ENCODE data around the gene NRN1L.
"Not testable (repeated sequence)": the region's sequence is repeated elsewhere in the genome, so short reads cannot be mapped to it uniquely, and the experiment has no call there.

NRN1L gene

GRCh38 chr16:67884684-67885083, at the start of gene NRN1L:
Gene NRN1L (plus strand): TSS chr16:67884885. CDS start chr16:67884904, 19 bp downstream.
- DNase-seq (ENCODE audit: low read depth), result no peak

DNA sequence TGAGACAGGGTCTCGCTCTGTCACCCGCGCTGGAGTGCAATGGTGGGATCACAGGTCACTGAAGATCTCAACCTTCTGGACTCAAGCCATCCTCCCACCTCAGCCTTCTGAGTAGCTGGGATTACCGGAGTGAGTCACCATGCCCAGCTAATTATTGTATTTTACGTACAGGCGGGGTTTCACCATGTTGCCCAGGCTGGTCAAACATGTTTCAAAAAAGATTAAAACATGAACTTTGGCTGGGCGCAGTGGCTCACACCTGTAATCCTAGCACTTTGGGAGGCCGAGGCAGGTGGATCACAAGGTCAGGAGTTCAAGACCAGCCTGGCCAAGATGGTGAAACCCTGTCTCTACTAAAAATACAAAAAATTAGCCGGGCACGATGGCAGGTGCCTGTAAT, 47.5 kb upstream of the NRN1L start:
- DNase-seq (ENCODE audit: low read depth), result not testable (repeated sequence)

- DNase-seq (ENCODE audit: low read depth), result no peak
These were observed 46.9 kb upstream of the NRN1L start for GRCh38 chr16:67837811-67838210.

DNA sequence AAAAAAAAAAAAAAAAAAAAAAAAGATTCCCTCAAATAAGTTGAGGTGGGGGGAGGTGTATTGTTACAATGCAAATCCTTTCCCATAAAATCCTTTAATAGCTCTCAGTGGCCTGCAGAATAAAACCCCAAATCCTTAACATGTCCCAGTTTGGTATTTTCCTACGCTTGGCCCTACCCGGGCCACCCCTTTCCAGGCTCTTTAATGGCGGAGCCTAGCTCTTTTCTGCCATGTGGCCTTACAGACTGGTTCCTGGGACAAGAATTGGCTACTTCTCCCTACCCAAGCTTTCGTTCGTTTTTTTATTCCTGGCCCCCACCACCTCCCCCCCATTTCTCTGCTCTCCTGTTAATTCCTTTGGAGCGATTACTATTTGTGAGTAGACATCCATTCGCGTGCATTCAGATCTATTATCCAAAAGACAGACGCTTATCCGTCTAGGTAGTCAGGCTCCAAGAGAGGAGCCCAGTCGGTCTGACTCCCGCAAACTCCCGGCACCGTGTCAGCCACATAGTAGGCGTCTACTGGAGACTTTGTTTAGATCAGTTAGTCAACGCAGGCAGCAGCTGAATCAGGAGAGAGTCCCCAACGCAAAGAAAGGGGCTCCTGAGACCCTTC, 43.4 kb upstream of the NRN1L start:
- no peak for DNase-seq (ENCODE audit: low read depth)

DNA sequence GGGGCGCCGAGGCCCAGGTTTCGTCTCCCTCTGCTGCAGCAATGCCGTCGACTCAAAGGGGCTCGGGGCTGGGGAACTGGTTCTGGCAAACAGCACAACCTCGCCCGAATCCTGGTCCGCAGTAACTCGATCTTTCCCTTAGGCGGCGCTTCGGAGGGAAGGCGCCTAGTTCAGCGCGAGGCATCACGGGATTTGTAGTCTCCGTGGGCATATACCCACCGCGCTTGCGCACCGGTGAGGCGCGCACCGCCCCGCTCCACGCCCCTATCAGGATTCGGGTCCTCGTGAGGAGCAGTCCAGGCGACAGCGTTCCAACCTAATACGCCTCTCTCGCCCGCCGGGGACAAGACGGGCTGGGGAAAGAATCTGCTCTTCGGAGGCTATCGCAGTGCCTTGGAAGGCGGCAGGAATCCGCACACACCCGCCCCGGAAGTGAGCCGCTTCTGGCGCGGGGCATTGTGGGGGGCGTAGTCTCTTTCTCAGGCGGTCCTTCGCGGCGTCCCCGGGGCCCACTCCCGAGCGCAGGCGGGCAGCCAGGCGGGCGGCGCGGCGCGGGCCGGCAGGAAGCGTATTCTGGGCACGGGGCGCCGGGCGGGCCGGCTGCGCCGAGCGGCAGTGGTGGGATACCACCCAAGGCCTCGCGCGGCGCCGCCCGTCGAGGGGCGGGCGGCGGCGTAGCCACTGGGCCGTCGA, 42.7 kb upstream of the NRN1L start, which contains the start of gene THAP11:
Gene THAP11 (plus strand): TSS at position 505 of the 693 bp plus-strand sequence. CDS start 235 bp downstream, outside the sequence.
- DNase-seq (ENCODE audit: low read depth), result peak; percentile 83

- DNase-seq (ENCODE audit: low read depth), result peak; percentile 21
These were observed 42.0 kb upstream of the NRN1L start for GRCh38 chr16:67842509-67843342.

DNA sequence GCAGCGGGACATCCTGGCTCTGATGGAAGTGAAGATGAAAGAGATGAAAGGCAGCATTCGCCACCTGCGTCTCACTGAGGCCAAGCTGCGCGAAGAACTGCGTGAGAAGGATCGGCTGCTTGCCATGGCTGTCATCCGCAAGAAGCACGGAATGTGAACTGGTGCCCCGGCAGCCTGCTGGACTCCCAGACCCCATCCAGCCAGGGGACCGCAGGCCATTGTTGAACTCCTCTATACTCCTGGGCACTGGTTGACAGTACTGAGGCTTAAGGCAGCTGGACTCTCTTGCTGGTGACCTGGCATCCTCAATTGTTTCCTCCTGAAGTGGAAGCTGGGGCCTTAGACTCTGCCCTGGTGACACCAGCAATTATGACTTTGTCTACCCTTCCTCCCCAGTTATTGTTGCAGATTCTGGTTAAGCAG, 41.3 kb upstream of the NRN1L start:
- no peak for DNase-seq (ENCODE audit: low read depth)

DNA sequence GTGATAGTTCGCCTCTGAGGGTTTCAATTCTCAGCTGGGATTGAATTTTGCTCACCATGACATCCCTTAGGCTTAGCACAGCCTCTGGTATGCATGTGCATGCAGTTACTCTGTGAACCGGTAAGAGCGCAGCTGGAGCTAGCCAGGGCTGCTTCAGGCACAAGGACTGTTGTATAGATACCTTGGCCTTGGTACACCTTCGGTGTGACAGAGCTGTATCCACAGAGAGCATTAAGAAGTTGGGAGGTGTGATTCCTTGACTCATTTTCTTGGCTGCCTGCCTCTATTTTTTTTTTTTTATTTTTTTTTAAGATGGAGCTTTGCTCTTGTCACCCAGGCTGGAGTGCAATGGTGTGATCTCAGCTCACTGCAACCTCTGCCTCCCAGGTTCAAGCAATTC, 40.2 kb upstream of the NRN1L start:
- DNase-seq (ENCODE audit: low read depth), result no peak

DNA sequence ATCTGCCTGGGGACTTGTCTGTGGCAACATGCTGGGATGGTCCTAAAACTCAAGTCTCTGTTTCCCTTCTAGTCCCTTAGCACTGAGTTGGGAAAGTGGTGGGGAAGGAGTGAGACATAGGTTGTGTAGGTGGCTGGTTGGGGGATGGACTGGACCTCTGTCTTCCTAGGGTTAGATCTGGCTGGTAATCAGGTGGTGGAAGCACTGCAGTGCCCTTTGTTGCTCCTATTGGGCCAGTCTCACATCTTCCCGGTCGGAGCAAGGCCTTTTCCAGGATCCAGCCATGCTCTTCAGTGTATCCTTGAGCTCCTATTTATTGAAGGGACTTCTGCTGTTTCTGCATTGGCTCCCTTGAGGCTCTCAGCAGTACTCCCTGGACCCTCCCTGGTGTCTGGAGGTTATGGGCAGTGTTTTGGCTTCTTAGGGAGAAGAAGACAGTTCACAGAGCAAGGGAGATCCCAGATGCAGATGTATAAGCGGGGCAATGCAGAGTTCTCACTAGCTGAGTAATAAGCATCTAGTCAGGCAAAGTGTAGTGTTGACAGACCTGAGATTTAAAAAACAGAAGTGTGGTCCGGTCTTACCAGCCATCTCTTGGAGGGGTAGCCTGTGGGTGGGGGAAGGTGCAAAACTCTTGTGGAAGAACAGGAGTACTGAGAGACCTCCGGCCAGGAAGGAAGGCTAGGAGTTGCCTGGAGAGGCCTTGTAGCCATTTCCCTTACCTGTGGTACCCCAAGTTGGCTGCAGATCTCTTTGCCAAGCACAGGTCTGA, 39.2 kb upstream of the NRN1L start:
- DNase-seq (ENCODE audit: low read depth), result no peak

DNA sequence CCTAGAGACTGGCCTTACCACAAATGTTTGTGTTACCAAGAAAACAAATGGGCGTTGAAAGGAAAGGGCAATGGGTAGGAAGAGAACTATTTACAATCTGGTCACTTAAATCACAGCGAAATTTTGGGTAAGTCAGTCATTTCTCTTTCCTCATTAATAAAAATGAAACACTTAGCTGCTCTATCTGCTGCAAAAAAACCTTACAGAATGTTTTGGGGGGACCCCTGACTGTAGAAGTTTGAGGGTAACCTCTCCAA, 38.7 kb upstream of the NRN1L start:
- DNase-seq (ENCODE audit: low read depth), result no peak

DNA sequence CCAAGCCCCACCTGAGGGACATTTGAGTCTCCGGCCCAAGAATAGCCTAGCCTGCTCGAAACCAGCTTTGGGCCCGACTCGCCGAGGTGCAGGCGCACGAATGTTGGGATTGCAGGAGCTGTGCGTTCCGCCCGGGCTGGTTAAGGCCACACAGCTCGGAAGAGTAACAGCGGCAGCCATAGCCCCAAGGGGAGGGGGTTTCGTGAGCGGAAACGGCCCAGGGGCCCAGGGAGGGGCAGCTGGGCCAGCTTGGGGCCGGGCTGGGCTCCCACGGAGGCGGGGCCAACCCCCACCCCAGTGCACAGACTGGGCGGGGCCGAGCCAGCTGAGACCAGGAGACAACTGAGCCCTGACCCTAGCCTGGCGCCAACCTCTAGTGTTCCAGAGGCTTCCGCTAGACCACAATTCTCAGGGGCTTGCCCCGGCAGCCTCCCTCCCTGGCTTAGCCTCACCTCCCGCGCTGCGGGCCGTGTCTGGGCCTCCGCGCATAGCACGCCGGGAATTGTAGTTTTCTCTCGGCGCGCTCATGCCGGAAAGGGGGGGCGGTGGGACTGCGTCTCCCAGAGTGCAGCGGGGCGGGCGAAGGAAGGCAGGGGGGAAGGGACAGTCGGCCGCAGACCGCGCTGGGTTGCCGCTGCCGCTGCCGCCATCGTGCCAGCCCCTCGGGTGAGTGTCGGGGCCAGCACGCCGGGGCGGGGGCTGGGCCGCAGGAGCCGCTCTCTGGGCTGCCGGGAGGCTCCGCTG, 38.2 kb upstream of the NRN1L start, which contains the start of gene NUTF2:
Gene NUTF2 (plus strand): TSS at position 614 of the 744 bp plus-strand sequence. CDS start 18,198 bp downstream, outside the sequence.
- DNase-seq (ENCODE audit: low read depth), result peak; percentile 83

GRCh38 chr16:67847064-67847861, 37.4 kb upstream of the NRN1L start, which contains the start of gene CENPT:
Gene CENPT (minus strand): TSS chr16:67847693. CDS start chr16:67833859, 13,834 bp downstream.
- peak; percentile 11 for DNase-seq (ENCODE audit: low read depth)

GRCh38 chr16:67848118-67848517, 36.6 kb upstream of the NRN1L start:
- no peak for DNase-seq (ENCODE audit: low read depth)

DNA sequence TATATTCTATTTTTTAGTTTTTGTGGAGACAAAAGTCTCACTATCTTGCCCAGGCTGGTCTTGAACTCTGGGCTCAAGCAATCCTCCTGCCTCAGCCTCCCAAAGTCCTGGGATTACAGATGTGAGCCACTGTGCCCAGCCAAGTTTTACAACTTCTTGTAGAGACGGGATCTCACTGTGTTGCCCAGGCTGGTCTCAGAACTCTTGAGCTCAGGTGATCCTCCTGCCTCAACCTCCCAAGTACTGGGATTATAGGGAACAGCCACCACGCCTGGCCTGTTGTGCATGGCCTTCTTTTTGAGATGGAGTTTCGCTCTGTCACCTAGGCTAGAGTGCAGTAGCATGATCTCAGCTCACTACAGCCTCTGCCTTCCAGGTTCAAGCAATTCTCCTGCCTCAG, 31.0 kb upstream of the NRN1L start:
- no peak for DNase-seq (ENCODE audit: low read depth)

DNA sequence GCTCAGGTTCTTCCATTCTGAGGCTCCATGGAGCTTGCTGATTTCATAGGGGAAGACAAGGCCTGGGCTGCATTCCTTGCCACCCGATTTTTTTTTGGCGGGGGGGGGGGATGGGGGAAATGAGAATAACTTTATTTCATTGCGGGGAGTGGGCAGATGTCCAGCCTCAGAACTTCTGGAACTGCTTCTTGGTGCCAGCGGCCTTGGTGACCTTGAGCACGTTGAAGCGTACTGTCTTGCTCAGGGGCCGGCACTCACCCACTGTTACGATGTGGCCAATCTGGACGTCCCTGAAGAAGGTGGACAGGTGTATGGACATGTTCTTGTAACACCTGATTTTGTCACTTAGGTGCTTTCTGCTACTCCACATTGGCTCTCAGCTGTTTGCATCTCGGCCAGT, 28.9 kb upstream of the NRN1L start:
- DNase-seq (ENCODE audit: low read depth), result no peak

- DNase-seq (ENCODE audit: low read depth), result no peak
These were observed 27.6 kb upstream of the NRN1L start for GRCh38 chr16:67856927-67857546.

DNA sequence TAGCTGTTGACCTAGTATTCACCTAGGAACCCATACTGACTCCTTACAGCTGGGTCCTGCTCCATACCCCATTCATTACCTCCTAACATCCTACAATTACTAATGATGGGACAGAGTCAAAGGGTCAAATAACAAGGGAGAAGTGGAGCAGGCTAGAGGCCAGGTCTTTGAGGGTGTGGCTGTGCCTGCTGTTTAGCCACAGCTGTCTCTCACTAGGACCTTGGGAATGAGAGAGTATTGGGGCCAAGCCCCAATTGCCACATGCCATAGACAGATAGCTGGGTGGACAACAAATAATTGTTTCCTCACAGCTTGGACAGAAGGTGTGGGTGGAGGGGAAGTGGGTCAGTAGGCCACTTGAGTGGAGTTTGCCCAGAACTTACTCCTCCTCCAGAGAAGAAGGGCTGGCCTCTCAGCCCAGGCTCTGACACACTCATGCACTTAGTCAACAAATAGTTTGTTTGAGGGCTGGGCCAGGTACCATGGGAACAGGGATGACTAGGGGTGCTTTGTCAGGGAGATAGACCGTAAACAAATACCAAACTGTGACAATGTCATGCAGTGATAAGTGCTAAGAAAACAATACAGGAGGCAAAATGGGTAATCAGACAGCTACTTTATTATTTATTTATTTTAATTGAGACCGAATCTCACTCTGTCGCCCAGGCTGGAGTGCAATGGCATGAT, 27.0 kb upstream of the NRN1L start:
- no peak for DNase-seq (ENCODE audit: low read depth)

DNA sequence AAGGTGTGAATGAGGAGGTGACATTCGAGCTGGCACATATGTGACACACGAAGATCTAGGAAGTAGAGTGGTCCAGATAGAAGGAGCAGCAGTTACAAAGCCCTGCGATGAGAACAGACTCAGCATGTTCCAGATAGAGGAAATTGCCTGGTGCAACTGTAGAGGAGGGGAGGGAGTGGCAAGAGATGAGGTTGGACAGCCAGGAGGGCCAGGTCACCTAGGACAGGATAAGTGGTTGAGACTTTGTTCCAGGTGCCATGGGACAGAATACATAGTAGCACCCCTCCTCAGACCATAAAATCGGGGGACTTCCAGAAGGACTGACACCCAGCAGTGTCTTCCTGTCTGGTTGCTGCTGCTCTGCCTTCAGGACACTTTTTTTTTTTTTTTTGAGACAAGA, 26.2 kb upstream of the NRN1L start:
- no peak for DNase-seq (ENCODE audit: low read depth)
